HEK293T (cell line): ENCODE measurements around the gene ZNF219.

Source experiments
- CTBP1 ChIP-seq: fragments of 450-650 bp; IDR thresholded peaks from 2 replicates; pipeline ENCODE4 v1.6.1; 2016; ENCODE audit warnings: borderline replicate concordance
- HDGF ChIP-seq: fragments of 450-650 bp; IDR thresholded peaks from 2 replicates; pipeline ENCODE4 v1.6.1; 2017; ENCODE audit warnings: antibody characterized with exemption, borderline replicate concordance
- NFRKB ChIP-seq: fragments of 450-650 bp; IDR thresholded peaks from 2 replicates; pipeline ENCODE4 v1.6.1; 2016; ENCODE audit warnings: mild to moderate bottlenecking, moderate library complexity
- SP1 ChIP-seq: fragments of 450-650 bp; IDR thresholded peaks from 2 replicates; pipeline ENCODE4 v1.6.1; 2017
- SUZ12 ChIP-seq: fragments of 450-650 bp; IDR thresholded peaks from 2 replicates; pipeline ENCODE4 v1.6.1; 2016; ENCODE audit warnings: mild to moderate bottlenecking
- TF ChIP-seq, protein P1 (sequence below): fragments of 450-650 bp; IDR thresholded peaks from 2 replicates; pipeline ENCODE4 v1.6.1; 2016

DNA sequence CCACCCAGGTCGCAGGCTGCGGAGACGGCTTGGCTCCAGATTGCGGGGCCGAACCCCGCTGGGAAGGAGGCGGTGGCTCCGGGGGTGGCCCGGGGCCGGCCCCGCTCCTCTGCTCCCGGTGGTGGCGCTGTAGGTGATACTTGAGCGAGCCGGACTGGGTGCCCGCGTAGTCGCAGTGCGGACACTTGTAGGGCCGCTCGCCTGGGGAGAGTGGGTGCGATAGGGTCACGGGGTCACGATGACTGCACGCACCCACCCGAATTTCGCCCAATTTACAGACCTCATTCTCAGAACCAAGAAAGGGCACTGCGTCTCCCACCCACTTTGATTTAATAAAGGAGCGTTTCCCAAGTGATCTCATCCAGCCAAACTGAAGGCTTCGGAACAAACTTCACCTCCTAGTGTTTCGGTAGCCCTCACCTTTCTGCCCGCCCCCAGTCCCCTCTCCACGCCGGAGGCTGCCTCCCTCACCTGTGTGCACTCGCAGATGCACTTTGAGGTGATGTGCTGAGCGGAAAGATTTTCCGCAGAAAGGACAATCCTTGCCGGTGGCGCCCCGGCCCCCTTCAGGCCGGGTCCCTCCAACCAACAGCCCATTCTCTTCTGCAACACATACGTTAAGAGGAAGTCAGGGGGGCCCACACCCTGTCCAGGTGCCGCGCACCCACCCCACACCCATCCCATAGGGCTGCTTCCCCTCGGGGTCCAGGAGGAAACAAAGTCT, 7.4 kb downstream of the ZNF219 start:
- no peak for TF ChIP-seq HDGF
- TF ChIP-seq, protein P1, sequence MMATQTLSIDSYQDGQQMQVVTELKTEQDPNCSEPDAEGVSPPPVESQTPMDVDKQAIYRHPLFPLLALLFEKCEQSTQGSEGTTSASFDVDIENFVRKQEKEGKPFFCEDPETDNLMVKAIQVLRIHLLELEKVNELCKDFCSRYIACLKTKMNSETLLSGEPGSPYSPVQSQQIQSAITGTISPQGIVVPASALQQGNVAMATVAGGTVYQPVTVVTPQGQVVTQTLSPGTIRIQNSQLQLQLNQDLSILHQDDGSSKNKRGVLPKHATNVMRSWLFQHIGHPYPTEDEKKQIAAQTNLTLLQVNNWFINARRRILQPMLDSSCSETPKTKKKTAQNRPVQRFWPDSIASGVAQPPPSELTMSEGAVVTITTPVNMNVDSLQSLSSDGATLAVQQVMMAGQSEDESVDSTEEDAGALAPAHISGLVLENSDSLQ = no peak
- no peak for TF ChIP-seq NFRKB
- TF ChIP-seq SUZ12 = no peak
- no peak for TF ChIP-seq SP1
- no peak for TF ChIP-seq CTBP1
